Activated CD4-positive, alpha-beta T cell treated with anti-CD3 and anti-CD28 coated beads for 24 hours (primary cell): ENCODE results near the gene TMEM63C.

ENCODE experiments used
- DNase-seq, 2 donors: peaks; one replicate each; pipeline ENCODE4 v3.0.0-alpha.2; 2020; ENCODE audit warnings: low read depth in 2 of 2

TMEM63C gene

GRCh38 chr14:77222546-77223225 is 41.1 kb downstream of the TMEM63C start:
- DNase-seq, result no peak

DNA sequence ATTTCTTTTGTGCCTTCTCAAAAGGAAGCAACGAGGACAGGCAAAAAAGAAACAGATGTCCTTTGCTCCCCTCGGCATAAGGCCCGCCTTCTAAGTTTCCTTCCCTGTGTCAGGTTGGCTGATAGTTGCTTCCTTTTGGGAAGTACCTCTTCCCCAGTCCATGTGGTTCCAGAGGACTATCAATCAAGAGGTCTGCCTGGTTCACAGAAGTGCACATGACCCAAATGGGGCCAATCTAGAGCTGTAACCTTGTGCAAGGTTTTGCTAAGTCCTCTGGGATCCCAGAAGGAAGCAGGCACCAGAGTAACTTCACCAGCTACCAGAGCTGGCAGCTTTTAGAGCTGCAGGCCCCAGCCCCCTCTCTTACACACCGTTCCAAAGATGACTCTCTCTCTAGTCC is 42.6 kb downstream of the TMEM63C start:
- no peak for DNase-seq

GRCh38 chr14:77225254-77225653 is 43.7 kb downstream of the TMEM63C start:
- DNase-seq, result no peak

- DNase-seq, result no peak
Observed at GRCh38 chr14:77225892-77226557, 44.4 kb downstream of the TMEM63C start.

- DNase-seq, result no peak
Observed at GRCh38 chr14:77228056-77228455, 46.5 kb downstream of the TMEM63C start.

DNA sequence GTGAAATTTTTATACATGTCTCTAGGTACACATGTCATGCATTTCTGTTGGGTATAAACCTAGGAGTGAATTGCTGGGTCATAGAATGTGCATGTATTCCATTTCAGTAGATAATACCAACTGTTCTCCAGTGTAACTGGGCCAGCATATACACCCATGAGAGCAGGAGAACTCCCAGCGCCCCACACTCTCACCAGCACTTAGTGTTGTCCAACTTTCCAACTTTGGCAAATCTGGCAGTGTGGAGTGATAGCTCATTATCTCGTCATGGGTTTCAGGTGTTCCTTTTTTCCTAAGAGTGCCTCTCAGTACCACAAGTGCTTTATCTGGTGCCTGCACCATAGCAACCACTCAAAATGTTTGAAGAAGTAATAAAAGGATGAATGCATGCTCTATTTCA is 49.3 kb downstream of the TMEM63C start:
- no peak for DNase-seq

GRCh38 chr14:77231721-77232120 is 50.1 kb downstream of the TMEM63C start:
- DNase-seq, result no peak

DNA sequence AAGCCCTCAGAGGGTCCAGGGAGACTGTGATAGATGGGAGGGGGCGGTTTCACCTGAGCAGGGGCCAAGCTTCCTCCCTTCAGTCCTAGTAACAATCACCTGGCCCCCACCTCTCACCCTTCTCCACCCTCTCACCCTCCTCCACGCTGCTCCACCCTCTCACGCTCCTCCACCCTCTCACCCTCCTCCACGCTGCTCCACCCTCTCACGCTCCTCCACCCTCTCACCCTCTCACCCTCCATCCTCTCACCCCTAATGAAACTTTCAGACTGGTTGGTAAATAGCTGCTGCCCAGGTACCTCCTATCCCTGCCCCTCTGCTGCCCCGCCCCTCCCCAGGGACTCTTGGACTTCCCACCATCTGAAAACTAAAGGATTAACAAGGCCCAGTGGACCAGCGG is 55.2 kb downstream of the TMEM63C start:
- DNase-seq, result no peak

- DNase-seq, result no peak
Observed at GRCh38 chr14:77238356-77238755, 56.8 kb downstream of the TMEM63C start.

- DNase-seq, result no peak
Observed at GRCh38 chr14:77238996-77239395, 57.4 kb downstream of the TMEM63C start.

GRCh38 chr14:77239412-77239811 is 57.8 kb downstream of the TMEM63C start:
- DNase-seq, result no peak

DNA sequence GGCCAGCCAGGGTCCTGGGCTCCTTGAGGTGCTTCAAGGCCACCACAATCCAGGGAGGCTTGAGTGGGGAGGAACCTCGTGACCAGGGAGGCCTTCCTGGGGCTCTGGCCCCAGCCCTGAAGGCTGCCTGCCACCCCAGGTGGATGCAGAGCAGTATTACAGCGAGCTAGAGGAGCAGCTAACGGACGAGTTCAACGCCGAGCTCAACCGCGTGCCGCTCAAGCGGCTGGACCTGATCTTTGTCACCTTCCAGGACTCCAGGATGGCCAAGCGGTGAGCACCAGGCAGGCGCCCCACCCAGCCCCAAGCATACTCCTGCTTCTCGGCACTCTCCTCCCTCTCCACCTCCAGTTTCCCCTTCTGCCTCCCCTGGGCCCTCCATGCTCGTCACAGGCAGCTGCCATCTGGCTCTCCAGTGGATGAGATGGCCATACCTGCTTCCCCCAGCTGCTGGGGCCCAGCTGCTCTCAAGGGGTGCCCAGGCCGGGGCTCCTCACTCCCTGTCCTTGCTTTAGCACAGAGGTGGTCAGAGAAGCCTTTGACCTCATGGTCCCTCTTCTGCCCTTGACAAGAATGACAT is 58.8 kb downstream of the TMEM63C start:
- no peak for DNase-seq

GRCh38 chr14:77241955-77242354 is 60.4 kb downstream of the TMEM63C start:
- no peak for DNase-seq

GRCh38 chr14:77242752-77243151 is 61.2 kb downstream of the TMEM63C start:
- no peak for DNase-seq

GRCh38 chr14:77243853-77244252 is 62.3 kb downstream of the TMEM63C start:
- no peak for DNase-seq

DNA sequence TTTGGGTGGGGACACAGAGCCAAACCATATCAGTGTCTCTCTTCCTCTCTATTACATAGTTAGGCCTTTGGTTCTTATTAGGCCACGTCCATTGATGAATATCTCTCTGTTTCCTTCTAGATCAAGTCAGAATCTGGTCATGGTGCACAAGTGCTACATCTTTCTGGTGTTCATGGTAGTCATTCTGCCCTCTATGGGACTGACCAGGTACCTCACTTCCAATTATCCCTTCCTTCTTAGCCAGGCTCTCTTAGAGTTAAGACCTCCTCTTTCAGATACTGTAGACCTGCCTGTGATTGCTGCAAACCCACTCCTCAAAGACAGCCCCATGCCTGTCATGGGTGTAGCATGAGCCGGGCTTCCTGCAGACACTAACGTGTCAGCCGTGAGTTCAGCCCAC is 64.2 kb downstream of the TMEM63C start:
- DNase-seq, result no peak

DNA sequence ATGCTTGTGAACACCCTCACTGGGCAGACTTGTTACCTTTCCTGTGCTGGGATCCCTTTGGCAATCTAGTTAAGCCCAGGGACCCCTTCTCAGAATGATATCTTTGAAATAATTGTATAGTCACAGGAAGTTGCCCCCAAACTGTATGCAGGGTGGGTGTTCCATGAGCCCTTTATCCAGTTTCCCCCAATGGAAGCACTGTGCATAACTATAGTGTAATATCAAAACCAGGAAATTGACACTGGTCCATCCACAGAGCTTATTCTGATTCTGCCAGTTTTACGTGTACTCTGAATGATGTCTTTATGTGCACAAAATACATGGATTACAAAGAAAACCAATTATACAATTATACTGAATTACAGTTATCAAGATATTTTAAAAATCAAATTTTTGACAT is 65.2 kb downstream of the TMEM63C start:
- no peak for DNase-seq

DNA sequence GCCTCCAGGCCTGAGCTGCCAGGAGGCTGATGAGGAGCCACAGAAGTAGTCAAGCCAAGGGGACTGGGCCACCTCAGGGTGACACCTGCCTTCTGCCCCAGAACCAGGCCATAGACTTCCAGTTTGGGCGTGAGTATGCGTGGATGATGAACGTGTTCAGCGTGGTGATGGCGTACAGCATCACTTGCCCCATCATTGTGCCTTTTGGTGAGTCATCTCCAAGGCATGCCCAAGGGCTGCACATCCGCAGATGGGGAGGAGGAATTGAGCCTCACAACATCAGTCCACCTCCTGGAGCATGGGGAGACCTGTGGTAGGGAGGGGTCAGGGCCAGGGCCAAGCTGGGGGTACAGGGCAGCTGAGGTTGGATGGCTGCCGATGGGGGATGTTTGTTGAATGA is 67.1 kb downstream of the TMEM63C start:
- no peak for DNase-seq

DNA sequence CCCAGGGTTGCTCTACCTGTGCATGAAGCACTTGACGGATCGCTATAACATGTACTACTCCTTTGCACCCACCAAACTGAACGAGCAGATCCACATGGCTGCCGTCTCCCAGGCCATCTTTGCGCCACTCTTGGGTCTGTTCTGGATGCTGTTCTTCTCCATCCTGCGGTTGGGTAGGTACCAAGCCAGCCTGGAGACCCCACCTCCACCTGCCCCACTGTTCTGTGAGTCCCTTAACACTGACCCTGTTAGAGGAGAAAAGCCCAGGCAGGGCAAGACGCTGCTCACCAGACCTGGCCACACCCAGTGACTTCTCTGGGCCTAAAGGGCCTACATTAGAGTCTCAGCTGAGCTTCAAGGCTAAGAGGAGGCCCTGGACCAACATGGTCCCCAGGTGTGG is 67.7 kb downstream of the TMEM63C start:
- no peak for DNase-seq

- DNase-seq, result no peak
Observed at GRCh38 chr14:77250927-77251326, 69.3 kb downstream of the TMEM63C start.

DNA sequence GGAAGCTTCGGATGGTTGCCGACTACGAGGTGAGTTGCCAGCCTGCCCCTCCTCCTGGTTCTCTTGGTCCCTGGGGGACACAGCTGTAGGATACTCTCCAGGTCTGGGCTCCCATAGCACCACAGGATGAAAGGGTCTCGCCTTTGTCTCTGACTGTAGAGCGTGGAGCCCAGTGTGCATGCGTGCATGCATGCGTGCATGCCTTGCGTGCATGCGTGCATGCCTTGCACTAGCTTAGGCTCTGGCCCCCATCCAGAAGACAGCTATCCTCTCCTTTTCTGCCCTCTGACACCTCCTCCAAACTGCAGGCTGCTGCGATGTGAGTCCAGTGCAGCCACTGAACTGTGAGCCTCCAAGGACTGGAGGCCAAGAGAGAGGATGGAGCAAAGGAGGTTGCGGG is 70.3 kb downstream of the TMEM63C start:
- no peak for DNase-seq

DNA sequence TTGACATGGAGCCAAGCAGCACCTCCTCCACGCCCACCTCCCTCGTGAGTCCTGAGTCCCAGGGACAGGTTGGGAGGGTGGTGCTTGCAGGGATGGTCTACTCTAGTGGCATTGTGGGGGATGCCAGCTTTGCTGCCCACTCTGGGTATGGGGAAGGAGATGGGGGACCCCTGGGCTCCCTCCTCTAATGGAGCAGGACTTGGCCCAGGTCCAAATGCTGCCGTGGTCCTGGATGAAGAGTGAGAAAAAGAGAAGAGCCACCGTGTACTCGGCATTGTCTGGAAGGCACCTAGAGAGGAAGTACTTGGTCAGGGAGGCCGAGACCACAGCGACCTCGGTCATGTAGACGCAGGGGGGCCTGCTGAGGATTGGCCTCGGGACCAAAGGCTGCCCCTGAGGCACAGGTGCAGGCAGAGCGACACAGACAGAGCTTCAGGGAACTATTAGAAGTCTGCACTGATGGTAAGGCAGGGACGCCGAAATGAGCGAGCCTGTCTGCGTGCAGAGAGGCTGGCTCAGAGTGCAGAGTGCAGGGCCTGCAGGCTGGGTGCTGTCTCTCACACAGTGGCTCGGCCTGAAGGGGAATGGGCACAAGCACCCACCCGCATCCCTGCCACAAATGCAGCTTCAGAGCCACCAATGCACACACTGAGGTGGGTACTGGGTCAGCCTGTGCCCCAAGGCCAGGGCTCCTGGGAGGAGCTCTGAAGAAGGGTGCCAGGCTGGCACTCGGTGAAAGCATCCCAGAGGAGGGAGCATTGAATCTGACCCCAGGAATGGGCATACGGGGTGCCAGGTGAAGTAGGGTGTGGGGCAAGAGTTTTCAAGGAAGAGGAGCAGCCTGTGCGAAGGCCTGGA is 72.0 kb downstream of the TMEM63C start:
- no peak for DNase-seq
